ENCODE data around the gene CFAP119. TPM values are rescaled to one million over a fixed set of nuclear protein-coding genes. Genes with fewer than 3 reads are reported as not detected.

CFAP119 gene
- total and polyA plus RNA-seq, 9 of the 15 experiments (the other 6 are each of a cell fraction or from before 2014, with no cell fraction given), result 5.5 to 33.7 (median 9.6) TPM

DNA sequence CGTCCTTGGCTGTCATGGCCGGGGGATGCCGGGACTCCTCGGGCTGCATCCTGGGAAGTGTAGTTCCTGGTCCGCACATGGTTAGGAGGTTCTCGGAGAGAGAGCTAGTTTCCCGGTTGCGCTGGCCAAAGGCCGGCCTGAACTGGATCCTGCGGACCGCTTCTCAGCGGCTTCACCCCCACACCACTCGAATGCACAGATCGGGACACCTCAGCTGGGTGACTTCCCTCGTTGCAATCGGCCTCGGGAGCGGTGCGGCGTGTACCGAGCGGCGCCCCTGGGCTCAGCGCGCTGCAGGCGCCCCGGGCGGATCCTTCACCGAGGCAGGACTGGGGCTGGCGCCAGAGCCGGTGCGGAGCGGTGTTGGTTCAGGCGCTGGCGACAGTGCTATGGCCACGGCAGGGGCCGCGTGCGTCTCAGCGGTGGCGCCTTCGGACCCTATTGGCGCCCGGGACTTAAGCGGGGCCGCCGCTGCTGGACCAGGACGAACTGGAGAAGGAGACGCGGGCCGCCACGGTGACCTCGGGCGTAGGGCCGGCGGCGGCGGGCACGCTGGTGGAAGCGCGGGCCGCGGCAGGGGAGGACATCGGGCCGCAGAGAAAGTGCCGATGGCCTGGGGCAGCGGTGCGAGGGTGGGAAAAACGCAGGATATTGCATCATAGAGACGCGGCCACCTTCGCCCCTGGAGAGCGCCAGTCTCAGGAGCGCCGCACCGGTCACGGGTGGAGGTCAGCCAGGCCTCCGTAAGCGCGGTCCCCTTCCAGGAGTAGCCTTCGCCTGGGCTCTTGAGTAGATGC is 13.7 kb upstream of the CFAP119 start:
- peak; percentile 90 for FAIRE-seq
- BruUV-seq (replicated peaks), result TSS peak; percentile 71
- Histone ChIP-seq H3K27me3 (ENCODE audit: control insufficient read depth in 2 of 2, insufficient read depth in 2 of 2, low read length in 2 of 2) (no peaks in the 10 kb centered on the region), H3K9me3 (replicated peaks; ENCODE audit: control insufficient read depth, insufficient read depth, low read depth, low read length) (no peaks in the 10 kb centered on the region), H3K79me2 (ENCODE audit: control insufficient read depth, insufficient read depth, low read length) (peaks cover 33% of the 10 kb centered on the region), H3K9me1 (ENCODE audit: control insufficient read depth, insufficient read depth, low read length) (no peaks in the 10 kb centered on the region), H3K27ac (ENCODE audit: extremely low read depth, low read depth, low read length) (peak overlapping the region; percentile 94), H2AFZ (ENCODE audit: low read depth, low read length) (peak overlapping the region; percentile 41), H3K4me1 (replicated peaks in 1 of 2; ENCODE audit: control insufficient read depth in 2 of 2, insufficient read depth in 2 of 2, low read length in 2 of 2) (peaks cover 27 to 49% of the 10 kb centered on the region in 2 experiments), H3K9ac (ENCODE audit: insufficient read depth in 1 of 2, low read depth in 2 of 2, low read length in 2 of 2) (peak overlapping the region; percentile 97 to 98), H3K4me2 (ENCODE audit: insufficient read depth, low read length) (peak overlapping the region; percentile 95), H4K20me1 (replicated peaks; ENCODE audit: control insufficient read depth, insufficient read depth, low read length) (peaks cover 5% of the 10 kb centered on the region; the same call in 1 of the 2 replicates), H3K4me3 (peak overlapping the region; percentile 66), H3K36me3 (ENCODE audit: control insufficient read depth, insufficient read depth, low read length) (peaks cover 52% of the 10 kb centered on the region; the same call in 2 of the 3 replicates)
- peak; percentile 86 to 93 (median 90) for DNase-seq (ENCODE audit: extremely low read depth in 1 of 4, low spot score in 3 of 4)
- ChIA-PET CTCF (ENCODE audit: low intra/inter-chr PET ratio) (no interaction called here), POLR2A (interaction anchor here (0.6 to 2.6 kb wide), 14 partner anchors 10 to 676 kb away, joined by 3 to 19 read pairs (median 4); partner anchors contain the start of genes PHKG2 and ZNF629)
- intact Hi-C loops (cut with micrococcal nuclease), result loop anchor here (5.0 to 10.0 kb wide), 2 partner anchors 61 to 147 kb away; partner anchors contain the start of gene FBXL19
- in situ Hi-C loops (cut with MboI), result no loop called here
- WGBS (ENCODE audit: insufficient coverage, low coverage, missing lambda C conversion rate), result under 1% methylated on average over 63 of the region's 81 CpGs
- ATAC-seq, result peak; percentile 84
- TF ChIP-seq TAF1 (IDR thresholded peaks at IDR 0.05; ENCODE audit: control insufficient read depth, extremely low read depth, insufficient read depth, low read length, severe bottlenecking) (peak; percentile 78), PTTG1 (tag; IDR thresholded peaks at IDR 0.05; ENCODE audit: low read depth) (no peak), MIER1 (IDR thresholded peaks at IDR 0.05; ENCODE audit: low read depth) (no peak), ZNF785 (CRISPR knock-in tag; IDR thresholded peaks at IDR 0.05) (no peak), ETS2 (tag; IDR thresholded peaks at IDR 0.05; ENCODE audit: borderline replicate concordance, poor library complexity, severe bottlenecking) (peak; percentile 13), ATF4 (CRISPR knock-in tag; IDR thresholded peaks at IDR 0.05) (peak; percentile 92), CREM (IDR thresholded peaks at IDR 0.05; ENCODE audit: low read depth) (peak; percentile 97), NONO (IDR thresholded peaks at IDR 0.05; ENCODE audit: low read depth in 2 of 2, low read length in 1 of 2) (peak; percentile 60 to 61; a peak in 3 of 4 replicates), E2F3 (CRISPR knock-in tag; IDR thresholded peaks at IDR 0.05) (peak; percentile 72; the same call in 1 of the 2 replicates), HNRNPUL1 (IDR thresholded peaks at IDR 0.05; ENCODE audit: low read length) (no peak), MAFG (tag; conservative IDR thresholded peaks at IDR 0.05) (no peak), MCM7 (IDR thresholded peaks at IDR 0.05) (no peak), DMBX1 (CRISPR knock-in tag; IDR thresholded peaks at IDR 0.05; ENCODE audit: borderline replicate concordance) (peak; percentile 66), LARP7 (IDR thresholded peaks at IDR 0.05) (no peak), ZBTB1 (CRISPR knock-in tag; IDR thresholded peaks at IDR 0.05; ENCODE audit: borderline replicate concordance, low read depth) (peak; percentile 36; the same call in 1 of the 2 replicates), SNRNP70 (optimal IDR thresholded peaks at IDR 0.05; ENCODE audit: low read depth, low read length) (no peak)
- TF ChIP-seq, protein P1, sequence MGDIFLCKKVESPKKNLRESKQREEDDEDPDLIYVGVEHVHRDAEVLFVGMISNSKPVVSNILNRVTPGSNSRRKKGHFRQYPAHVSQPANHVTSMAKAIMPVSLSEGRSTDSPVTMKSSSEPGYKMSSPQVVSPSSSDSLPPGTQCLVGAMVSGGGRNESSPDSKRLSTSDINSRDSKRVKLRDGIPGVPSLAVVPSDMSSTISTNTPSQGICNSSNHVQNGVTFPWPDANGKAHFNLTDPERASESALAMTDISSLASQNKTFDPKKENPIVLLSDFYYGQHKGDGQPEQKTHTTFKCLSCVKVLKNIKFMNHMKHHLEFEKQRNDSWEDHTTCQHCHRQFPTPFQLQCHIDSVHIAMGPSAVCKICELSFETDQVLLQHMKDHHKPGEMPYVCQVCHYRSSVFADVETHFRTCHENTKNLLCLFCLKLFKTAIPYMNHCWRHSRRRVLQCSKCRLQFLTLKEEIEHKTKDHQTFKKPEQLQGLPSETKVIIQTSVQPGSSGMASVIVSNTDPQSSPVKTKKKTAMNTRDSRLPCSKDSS (IDR thresholded peaks at IDR 0.05; ENCODE audit: low read depth, partially characterized antibody), result no peak
- TF ChIP-seq, protein P2, sequence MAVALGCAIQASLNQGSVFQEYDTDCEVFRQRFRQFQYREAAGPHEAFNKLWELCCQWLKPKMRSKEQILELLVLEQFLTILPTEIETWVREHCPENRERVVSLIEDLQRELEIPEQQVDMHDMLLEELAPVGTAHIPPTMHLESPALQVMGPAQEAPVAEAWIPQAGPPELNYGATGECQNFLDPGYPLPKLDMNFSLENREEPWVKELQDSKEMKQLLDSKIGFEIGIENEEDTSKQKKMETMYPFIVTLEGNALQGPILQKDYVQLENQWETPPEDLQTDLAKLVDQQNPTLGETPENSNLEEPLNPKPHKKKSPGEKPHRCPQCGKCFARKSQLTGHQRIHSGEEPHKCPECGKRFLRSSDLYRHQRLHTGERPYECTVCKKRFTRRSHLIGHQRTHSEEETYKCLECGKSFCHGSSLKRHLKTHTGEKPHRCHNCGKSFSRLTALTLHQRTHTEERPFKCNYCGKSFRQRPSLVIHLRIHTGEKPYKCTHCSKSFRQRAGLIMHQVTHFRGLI (CRISPR knock-in tag; IDR thresholded peaks at IDR 0.05), result 0 out of 2 replicates have a peak, but pooled peaks have one; percentile 37

Data from K562 (cell line).